GM18508 (cell line): Measurements from ENCODE around the gene SLU7.
A peak's percentile ranks its signal among the peaks of the same experiment; 100 is the strongest.

ENCODE experiments used
- ATAC-seq: cut with Tn5 transposase; IDR thresholded peaks from one replicate; pipeline ENCODE4 v1.9.1; 2021; ENCODE audit warnings: moderate number of reproducible peaks; ENCODE audit not compliant: insufficient read depth, unreplicated experiment

Gene SLU7

GRCh38 chr5:160421625-160422258 lies 2.9 kb upstream of the SLU7 start, which contains the start of gene PTTG1:
PTTG1 (plus strand) TSS chr5:160421855; CDS start chr5:160422313, 458 bp downstream.
- ATAC-seq = peak; percentile 37

- no peak for ATAC-seq
Observed at GRCh38 chr5:160420331-160420610, 1.4 kb upstream of the SLU7 start.

GRCh38 chr5:160419458-160420330 lies 813 bp upstream of the SLU7 start:
- no peak for ATAC-seq

GRCh38 chr5:160399402-160400353 lies 19.2 kb downstream of the SLU7 start, which contains the start of gene FAM200C:
FAM200C (minus strand) TSS chr5:160400054; CDS start chr5:160395490, 4,564 bp downstream.
- no peak for ATAC-seq

GRCh38 chr5:160398806-160399205 lies 20.1 kb downstream of the SLU7 start:
- no peak for ATAC-seq

- no peak for ATAC-seq
Observed at GRCh38 chr5:160397492-160397891, 21.4 kb downstream of the SLU7 start.

GRCh38 chr5:160395111-160395510 lies 23.8 kb downstream of the SLU7 start:
- no peak for ATAC-seq

GRCh38 chr5:160390787-160391696 lies 27.8 kb downstream of the SLU7 start:
- ATAC-seq = no peak

GRCh38 chr5:160387445-160387844 lies 31.4 kb downstream of the SLU7 start:
- ATAC-seq = no peak

GRCh38 chr5:160385496-160385895 lies 33.4 kb downstream of the SLU7 start:
- no peak for ATAC-seq

- ATAC-seq = no peak
Observed at GRCh38 chr5:160384681-160385080, 34.2 kb downstream of the SLU7 start.

GRCh38 chr5:160382346-160382745 lies 36.5 kb downstream of the SLU7 start:
- ATAC-seq = no peak

GRCh38 chr5:160380041-160380440 lies 38.8 kb downstream of the SLU7 start:
- no peak for ATAC-seq

- no peak for ATAC-seq
Observed at GRCh38 chr5:160379511-160379910, 39.4 kb downstream of the SLU7 start.

- no peak for ATAC-seq
Observed at GRCh38 chr5:160378330-160378729, 40.6 kb downstream of the SLU7 start.

GRCh38 chr5:160377651-160378050 lies 41.2 kb downstream of the SLU7 start:
- no peak for ATAC-seq

GRCh38 chr5:160376416-160376815 lies 42.5 kb downstream of the SLU7 start:
- ATAC-seq = no peak

GRCh38 chr5:160375701-160376100 lies 43.2 kb downstream of the SLU7 start:
- ATAC-seq = no peak

- no peak for ATAC-seq
Observed at GRCh38 chr5:160375166-160375565, 43.7 kb downstream of the SLU7 start.

GRCh38 chr5:160371294-160371693 lies 47.6 kb downstream of the SLU7 start:
- no peak for ATAC-seq
